MG63 (cell line): ENCODE measurements around the gene NATD1. TPM values are rescaled to one million over a fixed set of nuclear protein-coding genes. Genes with fewer than 3 reads are reported as not detected.

Experiments used
- DNase-seq: peaks from one replicate; pipeline ENCODE4 v3.0.0-alpha.2; 2020
- H3K27me3 ChIP-seq: fragments of 250-450 bp; sonication (Bioruptor Pico); 2 replicates; pipeline ENCODE4 v1.5.1; 2020; ENCODE audit warnings: mild to moderate bottlenecking, moderate library complexity
- H3K36me3 ChIP-seq: fragments of 250-450 bp; sonication (Bioruptor Pico); 2 replicates; pipeline ENCODE4 v1.5.1; 2020; ENCODE audit warnings: mild to moderate bottlenecking, moderate library complexity
- H3K4me3 ChIP-seq: fragments of 250-450 bp; sonication (Bioruptor Pico); 2 replicates; pipeline ENCODE4 v1.5.1; 2020; ENCODE audit warnings: mild to moderate bottlenecking, moderate library complexity
- H3K9me3 ChIP-seq: fragments of 250-450 bp; sonication (Bioruptor Pico); 2 replicates; pipeline ENCODE4 v1.5.1; 2020; ENCODE audit warnings: mild to moderate bottlenecking, moderate library complexity
- total RNA-seq: library from RNA; depleted of rRNA; stranded (reverse); fragments of >200 nt; shearing (Covaris generic); gene quantifications from 2 replicates; pipeline ENCODE4 v1.2.3, GENCODE V29; 2014; ENCODE audit warnings: low replicate concordance

Gene NATD1
- total RNA-seq, 1 experiment from 2014 or later, result 0.36 TPM

DNA sequence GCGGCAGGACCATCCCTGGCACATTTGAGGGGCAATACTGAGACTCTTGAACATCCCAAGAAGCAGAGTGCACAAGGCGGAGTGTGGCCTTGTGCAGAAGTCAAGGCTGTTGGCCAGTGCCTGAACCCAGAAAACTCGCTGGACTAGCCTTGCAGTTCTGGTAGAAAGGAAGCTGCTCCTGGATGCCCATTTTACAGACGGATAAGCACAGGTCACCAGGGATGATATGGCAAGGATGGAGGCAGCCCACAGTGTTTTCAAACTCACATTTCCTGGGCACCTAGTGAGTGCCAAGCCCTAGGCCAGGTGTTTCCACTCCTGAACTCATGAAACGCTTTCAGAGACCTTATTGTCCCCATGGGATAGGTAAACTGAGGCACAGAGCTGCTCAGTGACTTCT lies 29.6 kb upstream of the NATD1 start:
- no peak for DNase-seq
- Histone ChIP-seq H3K9me3 (no peaks in the 10 kb centered on the region), H3K4me3 (no peak overlapping the region), H3K36me3 (peaks cover 10% of the 10 kb centered on the region), H3K27me3 (no peaks in the 10 kb centered on the region)

DNA sequence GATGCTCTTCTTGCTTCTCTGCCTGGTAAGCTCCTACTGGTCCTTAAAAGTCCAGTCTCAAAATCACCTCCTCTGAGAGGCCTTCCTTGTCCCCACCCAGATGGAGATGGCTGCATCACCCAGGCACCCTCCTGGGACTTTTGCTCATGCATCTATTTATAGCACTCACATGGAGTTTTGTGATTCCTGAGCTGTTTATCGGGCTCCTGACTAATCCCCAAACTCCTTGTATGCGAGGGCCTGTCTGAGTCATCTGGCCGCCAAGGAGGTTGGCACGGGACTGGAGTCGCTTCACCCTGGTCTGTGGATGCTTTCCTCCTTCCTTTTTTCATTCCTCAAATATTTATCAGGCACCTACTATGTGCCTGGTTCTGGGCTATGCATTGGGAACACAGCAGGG lies 29.0 kb upstream of the NATD1 start:
- Histone ChIP-seq H3K4me3 (no peak overlapping the region), H3K9me3 (no peaks in the 10 kb centered on the region), H3K36me3 (peaks cover 5% of the 10 kb centered on the region), H3K27me3 (no peaks in the 10 kb centered on the region)
- DNase-seq, result peak; percentile 92

DNA sequence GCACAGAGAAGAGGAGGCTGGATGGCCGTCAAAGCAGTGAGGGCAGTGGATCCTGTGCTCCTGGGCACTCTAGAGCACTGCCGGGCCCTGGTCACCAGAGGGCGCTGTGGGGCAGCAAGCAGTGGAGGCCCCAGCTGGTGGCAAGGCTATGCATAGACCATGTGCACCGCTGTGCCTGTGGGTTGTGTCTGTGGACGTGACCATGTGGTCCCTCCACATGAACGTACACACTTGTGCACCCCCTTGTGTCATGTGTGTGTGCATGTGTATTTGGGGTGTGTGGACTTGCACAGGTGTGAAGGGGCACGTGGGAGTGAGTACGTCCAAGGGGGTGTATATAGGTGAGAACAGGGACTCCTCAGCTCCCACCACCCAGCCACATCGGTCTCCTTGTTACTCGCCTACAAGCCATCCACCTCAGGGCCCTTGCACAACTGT lies 26.9 kb upstream of the NATD1 start:
- no peaks in the 10 kb centered on the region for H3K27me3 ChIP-seq
- DNase-seq, result peak; percentile 72
- no peaks in the 10 kb centered on the region for H3K9me3 ChIP-seq
- H3K4me3 ChIP-seq, result no peak overlapping the region
- H3K36me3 ChIP-seq, result no peaks in the 10 kb centered on the region

DNA sequence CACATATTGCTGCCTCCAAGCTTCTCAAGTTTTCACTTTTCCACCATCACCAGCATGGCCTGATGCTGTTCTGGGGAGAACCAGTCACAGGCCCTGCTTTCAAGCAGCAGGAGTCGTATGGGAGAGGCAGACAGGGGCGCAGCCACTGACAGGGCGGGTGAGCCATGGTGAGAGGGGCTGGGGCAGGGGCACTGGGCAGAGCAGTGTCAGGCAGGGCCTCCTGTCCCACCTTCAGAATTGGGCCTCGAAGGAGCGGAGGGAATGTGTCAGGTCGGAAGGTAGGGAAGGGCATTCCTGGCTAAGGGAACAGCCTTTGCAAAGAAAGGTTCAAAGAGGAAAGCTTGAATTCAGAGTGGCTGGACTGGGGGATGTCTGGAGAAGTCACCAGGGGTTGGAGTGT lies 26.4 kb upstream of the NATD1 start:
- no peaks in the 10 kb centered on the region for H3K36me3 ChIP-seq
- no peaks in the 10 kb centered on the region for H3K27me3 ChIP-seq
- no peaks in the 10 kb centered on the region for H3K9me3 ChIP-seq
- H3K4me3 ChIP-seq, result no peak overlapping the region
- DNase-seq, result no peak

DNA sequence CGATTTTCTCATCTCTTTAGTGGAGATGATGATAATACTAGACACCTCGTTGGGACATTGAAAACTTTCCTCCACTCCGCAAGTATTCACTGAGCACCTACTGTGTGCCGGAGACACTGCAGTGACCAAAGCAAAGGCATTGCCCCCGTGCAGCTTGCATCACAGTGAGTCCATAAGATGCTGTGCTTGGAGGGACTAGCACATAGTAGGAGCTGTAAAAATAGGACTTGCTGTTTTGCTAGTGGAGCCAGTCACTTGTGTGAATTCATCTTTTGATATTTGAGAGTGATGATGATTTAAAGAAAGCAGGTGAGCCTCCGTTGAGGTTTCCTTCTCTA lies 26.0 kb upstream of the NATD1 start:
- DNase-seq, result no peak
- H3K4me3 ChIP-seq, result no peak overlapping the region
- no peaks in the 10 kb centered on the region for H3K9me3 ChIP-seq
- no peaks in the 10 kb centered on the region for H3K36me3 ChIP-seq
- no peaks in the 10 kb centered on the region for H3K27me3 ChIP-seq

DNA sequence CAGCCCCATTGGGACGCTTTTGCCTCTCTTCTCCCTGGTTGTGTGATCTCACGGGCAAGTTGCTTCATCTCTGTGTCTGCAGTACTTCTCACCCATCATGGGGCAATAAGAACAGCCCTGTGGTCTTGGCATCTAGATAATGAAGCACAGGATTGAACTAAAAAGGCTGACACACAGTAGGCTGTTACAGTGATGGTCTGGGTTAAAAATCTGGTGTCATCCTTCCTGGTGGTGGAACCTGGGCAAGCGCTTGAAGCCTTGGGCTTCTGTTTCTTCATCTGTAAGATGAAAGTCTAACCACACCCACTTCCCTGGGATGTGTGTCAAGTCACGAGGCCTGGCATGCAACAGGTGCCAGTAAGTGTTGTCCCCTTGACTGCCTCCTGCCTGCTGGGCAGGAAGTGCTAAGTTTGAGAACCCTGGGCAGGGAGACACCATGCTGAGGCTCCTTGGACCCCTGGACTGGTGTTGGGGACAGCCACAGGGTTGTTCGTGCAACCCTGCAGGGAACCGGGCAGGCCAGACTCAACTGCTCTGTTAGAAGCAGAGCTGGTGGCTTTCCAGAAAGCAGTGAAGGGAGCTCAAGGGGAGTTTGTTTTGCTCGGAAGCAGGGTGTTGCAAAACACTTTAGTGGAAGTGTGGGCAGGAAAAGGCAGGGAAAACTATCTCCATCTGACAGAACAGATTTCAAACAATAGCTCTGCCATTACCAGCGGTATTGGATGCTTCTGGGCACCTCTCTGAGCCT lies 25.4 kb upstream of the NATD1 start:
- Histone ChIP-seq H3K4me3 (no peak overlapping the region), H3K36me3 (no peaks in the 10 kb centered on the region), H3K9me3 (no peaks in the 10 kb centered on the region), H3K27me3 (no peaks in the 10 kb centered on the region)
- peak; percentile 31 for DNase-seq

GRCh38 chr17:21277332-21277731 lies 24.1 kb upstream of the NATD1 start:
- Histone ChIP-seq H3K9me3 (no peaks in the 10 kb centered on the region), H3K4me3 (no peak overlapping the region), H3K36me3 (no peaks in the 10 kb centered on the region), H3K27me3 (no peaks in the 10 kb centered on the region)
- DNase-seq, result no peak

- no peaks in the 10 kb centered on the region for H3K9me3 ChIP-seq
- no peak for DNase-seq
- peak overlapping the region; percentile 53 for H3K4me3 ChIP-seq
- no peaks in the 10 kb centered on the region for H3K27me3 ChIP-seq
- H3K36me3 ChIP-seq, result no peaks in the 10 kb centered on the region
These were observed 23.0 kb upstream of the NATD1 start for GRCh38 chr17:21276264-21276588.

GRCh38 chr17:21275579-21276263 lies 22.5 kb upstream of the NATD1 start:
- Histone ChIP-seq H3K36me3 (no peaks in the 10 kb centered on the region), H3K9me3 (no peaks in the 10 kb centered on the region), H3K27me3 (no peaks in the 10 kb centered on the region), H3K4me3 (peak overlapping the region; percentile 53)
- DNase-seq, result peak; percentile 84

DNA sequence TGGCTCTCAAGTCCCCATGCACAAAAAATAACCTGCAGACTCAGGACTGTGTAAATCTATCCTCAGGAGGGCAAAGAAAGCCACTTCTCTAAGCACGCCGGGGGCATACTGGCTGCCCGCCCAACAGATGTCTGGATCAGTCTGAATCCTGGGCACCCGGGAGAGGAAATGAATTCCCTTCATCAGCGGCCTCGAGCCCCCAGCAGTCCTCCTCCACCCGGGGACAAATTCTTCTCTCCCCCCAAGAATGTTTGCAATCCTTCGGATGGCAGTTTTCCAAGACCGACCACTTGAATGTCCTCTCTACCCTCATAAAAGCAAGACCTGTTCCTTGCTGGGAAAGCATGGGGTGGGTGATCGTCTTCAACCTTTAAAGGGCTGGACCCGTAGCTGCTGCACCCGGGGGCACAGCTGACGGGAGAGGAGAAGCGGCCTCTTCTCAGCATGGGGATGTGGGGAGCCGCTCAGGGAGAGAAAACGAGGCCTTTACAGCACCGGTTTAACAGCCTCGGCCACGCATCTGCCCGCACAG lies 21.9 kb upstream of the NATD1 start:
- H3K4me3 ChIP-seq, result peak overlapping the region; percentile 53

GRCh38 chr17:21272881-21273792 lies 19.9 kb upstream of the NATD1 start:
- H3K4me3 ChIP-seq, result no peak overlapping the region
- H3K27me3 ChIP-seq, result no peaks in the 10 kb centered on the region
- no peaks in the 10 kb centered on the region for H3K36me3 ChIP-seq
- no peaks in the 10 kb centered on the region for H3K9me3 ChIP-seq
- no peak for DNase-seq

More for the DNA sequence above, 21.9 kb upstream of the NATD1 start:
- Histone ChIP-seq H3K36me3 (no peaks in the 10 kb centered on the region), H3K9me3 (no peaks in the 10 kb centered on the region), H3K27me3 (no peaks in the 10 kb centered on the region)
- DNase-seq, result no peak

DNA sequence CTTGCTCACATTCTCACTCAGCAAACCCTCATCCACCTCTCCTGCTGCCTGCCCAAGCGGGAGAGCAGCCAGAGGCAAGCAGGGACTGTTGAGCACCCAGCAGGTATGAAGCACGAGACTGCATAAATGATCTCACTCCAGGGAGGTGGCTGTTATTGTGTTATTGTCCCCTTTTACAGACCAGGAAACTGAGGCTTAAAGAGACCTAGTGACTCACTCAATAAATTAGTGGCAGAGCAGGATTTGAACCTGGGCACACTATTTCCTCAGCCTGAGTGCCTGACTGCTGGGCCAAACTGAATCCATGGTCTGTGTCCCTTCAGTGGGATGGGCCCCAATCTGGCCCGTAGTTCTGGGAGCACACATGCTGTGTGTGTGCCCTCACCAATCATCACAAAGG lies 19.0 kb upstream of the NATD1 start:
- Histone ChIP-seq H3K36me3 (no peaks in the 10 kb centered on the region), H3K27me3 (no peaks in the 10 kb centered on the region), H3K4me3 (no peak overlapping the region), H3K9me3 (no peaks in the 10 kb centered on the region)
- DNase-seq, result no peak

DNA sequence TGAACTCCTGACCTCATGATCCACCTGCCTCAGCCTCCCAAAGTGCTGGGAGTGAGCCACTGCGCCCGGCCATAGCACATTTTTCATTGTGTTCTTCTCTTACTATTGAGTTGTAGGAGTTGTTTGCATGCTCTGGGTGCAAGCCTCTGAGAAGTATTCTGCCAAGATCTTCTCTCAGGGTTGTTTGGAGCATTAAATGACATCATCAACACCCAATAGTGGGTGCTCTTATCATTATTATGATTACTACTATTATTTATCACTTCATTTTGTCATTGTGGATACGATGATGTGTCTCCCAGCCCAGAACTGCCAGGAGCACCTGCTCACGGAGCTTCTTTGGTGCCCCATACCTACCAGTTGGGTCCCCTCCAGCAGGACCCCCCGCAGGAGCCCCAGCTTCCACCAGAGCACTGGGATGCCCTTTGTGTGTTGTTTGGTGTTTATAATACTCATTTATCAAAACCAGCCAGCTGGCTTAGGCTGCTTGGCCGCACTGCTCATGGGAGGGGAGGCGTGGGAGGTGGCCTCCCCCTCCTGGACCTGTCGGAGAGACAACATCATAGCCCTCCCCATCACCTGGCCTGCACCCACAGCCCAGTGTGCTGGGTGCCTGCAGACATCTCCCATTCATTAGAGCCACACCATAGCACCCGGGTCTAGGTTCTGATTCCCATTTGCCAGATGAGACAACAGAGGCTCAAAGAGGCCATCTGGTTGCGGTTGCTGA lies 18.4 kb upstream of the NATD1 start:
- Histone ChIP-seq H3K27me3 (no peaks in the 10 kb centered on the region), H3K4me3 (no peak overlapping the region), H3K36me3 (no peaks in the 10 kb centered on the region), H3K9me3 (no peaks in the 10 kb centered on the region)
- DNase-seq, result no peak

DNA sequence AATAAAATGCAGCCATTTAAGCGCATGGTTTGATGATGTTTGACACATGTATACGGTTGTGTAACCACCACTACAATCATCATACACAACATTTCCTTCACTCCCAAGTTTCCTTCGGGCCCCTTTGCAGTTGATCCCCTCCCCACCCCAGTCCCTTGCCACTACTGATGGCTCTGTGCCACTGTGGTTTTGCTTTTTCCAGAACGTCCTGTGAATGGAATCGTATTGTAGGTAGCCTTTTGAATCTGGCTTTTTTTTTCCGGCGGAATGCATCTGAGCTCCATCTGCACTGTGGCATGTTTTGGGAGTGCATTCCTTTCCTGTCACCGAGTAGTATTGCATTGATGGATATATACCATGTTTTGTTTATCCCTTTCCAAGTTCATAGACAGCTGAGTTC lies 16.2 kb upstream of the NATD1 start:
- Histone ChIP-seq H3K4me3 (no peak overlapping the region), H3K27me3 (no peaks in the 10 kb centered on the region), H3K36me3 (no peaks in the 10 kb centered on the region), H3K9me3 (no peaks in the 10 kb centered on the region)
- no peak for DNase-seq

DNA sequence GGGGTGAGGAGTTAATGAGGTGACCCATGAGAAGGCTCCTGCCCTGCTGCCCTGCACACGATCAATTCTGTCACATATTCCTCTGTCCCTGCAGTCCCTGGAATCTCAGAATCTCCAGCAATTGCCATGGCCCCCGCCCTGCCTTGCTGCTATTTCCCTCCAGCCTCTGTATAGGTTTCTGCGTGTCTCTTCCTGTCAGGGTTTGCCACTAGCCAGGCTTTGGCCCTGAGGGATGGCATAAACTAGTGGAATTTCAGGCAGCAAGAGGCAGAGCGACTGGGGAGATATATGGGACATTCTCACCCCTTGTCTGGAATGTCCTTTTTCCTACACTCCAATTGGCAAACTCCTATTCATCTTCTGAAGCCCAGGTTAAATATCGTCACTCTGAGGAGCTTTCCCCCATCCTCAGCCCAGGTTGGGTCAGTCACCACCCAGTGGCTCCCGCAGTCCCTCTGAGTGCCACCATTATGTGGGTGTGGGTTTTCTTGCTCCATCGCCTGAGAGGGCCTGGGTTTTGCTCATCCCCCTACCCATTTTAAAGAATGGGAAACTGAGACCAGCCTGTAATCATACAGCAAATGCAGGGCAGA lies 15.5 kb upstream of the NATD1 start:
- H3K36me3 ChIP-seq, result no peaks in the 10 kb centered on the region
- H3K27me3 ChIP-seq, result no peaks in the 10 kb centered on the region
- H3K4me3 ChIP-seq, result no peak overlapping the region
- no peaks in the 10 kb centered on the region for H3K9me3 ChIP-seq
- no peak for DNase-seq

DNA sequence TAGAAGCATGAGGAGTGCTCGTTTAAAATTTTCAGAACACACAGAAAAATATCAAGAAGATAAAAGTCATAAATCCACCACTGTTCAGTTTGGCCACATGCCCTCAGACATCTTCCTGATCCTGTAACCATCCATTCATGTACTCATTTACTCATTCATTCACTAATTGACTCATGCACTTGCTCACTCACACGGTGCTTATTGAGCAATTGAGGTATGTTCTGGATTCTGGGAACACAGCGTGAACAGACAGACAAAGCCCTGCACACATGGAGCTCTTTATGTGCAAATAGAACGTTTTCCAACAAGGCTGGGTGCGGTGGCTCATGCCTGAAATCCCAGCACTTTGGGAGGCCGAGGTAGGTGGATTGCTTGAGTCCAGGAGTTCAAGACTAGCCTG lies 10.2 kb upstream of the NATD1 start:
- H3K27me3 ChIP-seq, result no peaks in the 10 kb centered on the region
- no peak for DNase-seq
- H3K36me3 ChIP-seq, result no peaks in the 10 kb centered on the region
- no peaks in the 10 kb centered on the region for H3K9me3 ChIP-seq
- H3K4me3 ChIP-seq, result no peak overlapping the region
